ENCODE data around the gene KRTAP5-3. TPM values are rescaled to one million over a fixed set of nuclear protein-coding genes. Genes with fewer than 3 reads are reported as not detected.

Gene KRTAP5-3
- total and polyA plus RNA-seq, 2 of the 8 experiments (the other 6 are each of a cell fraction or from before 2014, with no cell fraction given), result not detected

- TF ChIP-seq, protein P1, sequence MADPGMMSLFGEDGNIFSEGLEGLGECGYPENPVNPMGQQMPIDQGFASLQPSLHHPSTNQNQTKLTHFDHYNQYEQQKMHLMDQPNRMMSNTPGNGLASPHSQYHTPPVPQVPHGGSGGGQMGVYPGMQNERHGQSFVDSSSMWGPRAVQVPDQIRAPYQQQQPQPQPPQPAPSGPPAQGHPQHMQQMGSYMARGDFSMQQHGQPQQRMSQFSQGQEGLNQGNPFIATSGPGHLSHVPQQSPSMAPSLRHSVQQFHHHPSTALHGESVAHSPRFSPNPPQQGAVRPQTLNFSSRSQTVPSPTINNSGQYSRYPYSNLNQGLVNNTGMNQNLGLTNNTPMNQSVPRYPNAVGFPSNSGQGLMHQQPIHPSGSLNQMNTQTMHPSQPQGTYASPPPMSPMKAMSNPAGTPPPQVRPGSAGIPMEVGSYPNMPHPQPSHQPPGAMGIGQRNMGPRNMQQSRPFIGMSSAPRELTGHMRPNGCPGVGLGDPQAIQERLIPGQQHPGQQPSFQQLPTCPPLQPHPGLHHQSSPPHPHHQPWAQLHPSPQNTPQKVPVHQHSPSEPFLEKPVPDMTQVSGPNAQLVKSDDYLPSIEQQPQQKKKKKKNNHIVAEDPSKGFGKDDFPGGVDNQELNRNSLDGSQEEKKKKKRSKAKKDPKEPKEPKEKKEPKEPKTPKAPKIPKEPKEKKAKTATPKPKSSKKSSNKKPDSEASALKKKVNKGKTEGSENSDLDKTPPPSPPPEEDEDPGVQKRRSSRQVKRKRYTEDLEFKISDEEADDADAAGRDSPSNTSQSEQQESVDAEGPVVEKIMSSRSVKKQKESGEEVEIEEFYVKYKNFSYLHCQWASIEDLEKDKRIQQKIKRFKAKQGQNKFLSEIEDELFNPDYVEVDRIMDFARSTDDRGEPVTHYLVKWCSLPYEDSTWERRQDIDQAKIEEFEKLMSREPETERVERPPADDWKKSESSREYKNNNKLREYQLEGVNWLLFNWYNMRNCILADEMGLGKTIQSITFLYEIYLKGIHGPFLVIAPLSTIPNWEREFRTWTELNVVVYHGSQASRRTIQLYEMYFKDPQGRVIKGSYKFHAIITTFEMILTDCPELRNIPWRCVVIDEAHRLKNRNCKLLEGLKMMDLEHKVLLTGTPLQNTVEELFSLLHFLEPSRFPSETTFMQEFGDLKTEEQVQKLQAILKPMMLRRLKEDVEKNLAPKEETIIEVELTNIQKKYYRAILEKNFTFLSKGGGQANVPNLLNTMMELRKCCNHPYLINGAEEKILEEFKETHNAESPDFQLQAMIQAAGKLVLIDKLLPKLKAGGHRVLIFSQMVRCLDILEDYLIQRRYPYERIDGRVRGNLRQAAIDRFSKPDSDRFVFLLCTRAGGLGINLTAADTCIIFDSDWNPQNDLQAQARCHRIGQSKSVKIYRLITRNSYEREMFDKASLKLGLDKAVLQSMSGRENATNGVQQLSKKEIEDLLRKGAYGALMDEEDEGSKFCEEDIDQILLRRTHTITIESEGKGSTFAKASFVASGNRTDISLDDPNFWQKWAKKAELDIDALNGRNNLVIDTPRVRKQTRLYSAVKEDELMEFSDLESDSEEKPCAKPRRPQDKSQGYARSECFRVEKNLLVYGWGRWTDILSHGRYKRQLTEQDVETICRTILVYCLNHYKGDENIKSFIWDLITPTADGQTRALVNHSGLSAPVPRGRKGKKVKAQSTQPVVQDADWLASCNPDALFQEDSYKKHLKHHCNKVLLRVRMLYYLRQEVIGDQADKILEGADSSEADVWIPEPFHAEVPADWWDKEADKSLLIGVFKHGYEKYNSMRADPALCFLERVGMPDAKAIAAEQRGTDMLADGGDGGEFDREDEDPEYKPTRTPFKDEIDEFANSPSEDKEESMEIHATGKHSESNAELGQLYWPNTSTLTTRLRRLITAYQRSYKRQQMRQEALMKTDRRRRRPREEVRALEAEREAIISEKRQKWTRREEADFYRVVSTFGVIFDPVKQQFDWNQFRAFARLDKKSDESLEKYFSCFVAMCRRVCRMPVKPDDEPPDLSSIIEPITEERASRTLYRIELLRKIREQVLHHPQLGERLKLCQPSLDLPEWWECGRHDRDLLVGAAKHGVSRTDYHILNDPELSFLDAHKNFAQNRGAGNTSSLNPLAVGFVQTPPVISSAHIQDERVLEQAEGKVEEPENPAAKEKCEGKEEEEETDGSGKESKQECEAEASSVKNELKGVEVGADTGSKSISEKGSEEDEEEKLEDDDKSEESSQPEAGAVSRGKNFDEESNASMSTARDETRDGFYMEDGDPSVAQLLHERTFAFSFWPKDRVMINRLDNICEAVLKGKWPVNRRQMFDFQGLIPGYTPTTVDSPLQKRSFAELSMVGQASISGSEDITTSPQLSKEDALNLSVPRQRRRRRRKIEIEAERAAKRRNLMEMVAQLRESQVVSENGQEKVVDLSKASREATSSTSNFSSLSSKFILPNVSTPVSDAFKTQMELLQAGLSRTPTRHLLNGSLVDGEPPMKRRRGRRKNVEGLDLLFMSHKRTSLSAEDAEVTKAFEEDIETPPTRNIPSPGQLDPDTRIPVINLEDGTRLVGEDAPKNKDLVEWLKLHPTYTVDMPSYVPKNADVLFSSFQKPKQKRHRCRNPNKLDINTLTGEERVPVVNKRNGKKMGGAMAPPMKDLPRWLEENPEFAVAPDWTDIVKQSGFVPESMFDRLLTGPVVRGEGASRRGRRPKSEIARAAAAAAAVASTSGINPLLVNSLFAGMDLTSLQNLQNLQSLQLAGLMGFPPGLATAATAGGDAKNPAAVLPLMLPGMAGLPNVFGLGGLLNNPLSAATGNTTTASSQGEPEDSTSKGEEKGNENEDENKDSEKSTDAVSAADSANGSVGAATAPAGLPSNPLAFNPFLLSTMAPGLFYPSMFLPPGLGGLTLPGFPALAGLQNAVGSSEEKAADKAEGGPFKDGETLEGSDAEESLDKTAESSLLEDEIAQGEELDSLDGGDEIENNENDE (IDR thresholded peaks at IDR 0.05; ENCODE audit: insufficient replicate concordance, low read length), result no peak
- TF ChIP-seq SIRT6 (IDR thresholded peaks at IDR 0.05; ENCODE audit: low read length) (no peak), CBX5 (IDR thresholded peaks at IDR 0.05; ENCODE audit: low read depth, low read length) (no peak)
These were observed 10.0 kb upstream of the KRTAP5-3 start (continued) for GRCh38 chr11:1618231-1618630.

Data from H1 (cell line).